SK-MEL-5 (cell line): ENCODE measurements around the gene ULK4. TPM values are rescaled to one million over a fixed set of nuclear protein-coding genes. Genes with fewer than 3 reads are reported as not detected.
A peak's percentile ranks its signal among the peaks of the same experiment; 100 is the strongest.
"Not testable (repeated sequence)": the region's sequence is repeated elsewhere in the genome, so short reads cannot be mapped to it uniquely, and the experiment has no call there.

Experiments used
- DNase-seq: peaks from one replicate; pipeline ENCODE4 v3.0.0-alpha.2; 2016; ENCODE audit warnings: low read depth, low spot score
- in situ Hi-C: cut with HindIII; loops from 2 replicates; pipeline ENCODE4 v1.10.0; 2016; ENCODE audit warnings: low sequenced_read_pairs, high pct_unique_total_duplicates, low pct_unique_long_range_greater_than_20kb
- total RNA-seq: library from RNA; depleted of rRNA; stranded (reverse); fragments of >200 nt; shearing (Covaris generic); gene quantifications from 2 replicates; pipeline ENCODE4 v1.2.3, GENCODE V29; 2014

The ULK4 gene
- total RNA-seq, 1 experiment from 2014 or later: 20.9 TPM

DNA sequence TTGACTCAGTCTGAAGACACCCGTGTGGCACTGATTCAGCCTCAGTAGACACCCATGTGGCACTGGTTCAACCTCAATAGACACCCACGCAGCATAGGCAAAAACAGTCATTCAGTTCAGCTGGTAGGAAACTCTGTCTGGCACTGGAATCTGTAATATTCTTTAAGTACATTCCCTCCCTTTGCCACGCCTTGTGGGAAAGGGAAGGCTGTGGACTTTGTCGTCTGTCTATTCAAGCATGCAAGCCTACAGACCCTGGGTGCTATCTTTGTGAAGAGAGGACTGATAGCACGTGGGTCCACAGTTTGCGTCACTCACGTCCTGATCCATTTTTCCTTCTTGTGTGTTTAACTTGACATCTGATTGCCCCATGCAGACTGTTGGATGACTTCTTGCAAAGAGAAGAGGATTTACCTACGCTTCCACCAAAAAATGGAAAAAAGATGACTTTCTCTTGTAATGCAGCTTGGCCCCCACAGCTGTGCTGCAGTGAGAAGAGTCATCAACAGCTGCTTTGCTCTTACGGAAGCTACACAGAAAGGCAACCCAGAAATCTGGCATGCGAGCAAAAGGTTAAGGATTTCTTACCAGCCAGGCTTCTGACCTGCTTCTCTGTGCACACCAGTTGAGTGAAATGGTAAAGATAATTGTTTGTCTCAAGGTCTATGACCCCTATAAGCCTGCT is 278.1 kb downstream of the ULK4 start:
- in situ Hi-C loops: no loop called here
- peak; percentile 11 for DNase-seq

DNA sequence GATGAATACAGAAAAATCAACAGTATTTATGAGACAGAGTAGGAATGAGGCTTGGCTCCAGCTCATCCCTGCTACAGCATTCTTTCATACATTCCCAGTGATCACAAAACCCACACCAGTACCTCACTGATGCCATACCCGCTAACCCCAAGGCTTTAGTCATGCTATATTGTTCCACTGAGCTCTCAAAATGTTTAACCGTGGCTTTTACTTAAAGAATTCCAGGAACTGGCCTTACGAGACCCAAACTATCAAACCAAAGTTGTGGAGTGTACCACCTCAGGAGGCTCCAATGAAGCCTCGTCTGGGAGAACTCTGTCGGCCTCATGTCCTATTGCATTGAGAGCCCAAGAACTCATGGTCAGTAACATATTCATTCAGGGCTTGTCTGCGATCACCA is 278.9 kb downstream of the ULK4 start:
- in situ Hi-C loops: no loop called here

DNA sequence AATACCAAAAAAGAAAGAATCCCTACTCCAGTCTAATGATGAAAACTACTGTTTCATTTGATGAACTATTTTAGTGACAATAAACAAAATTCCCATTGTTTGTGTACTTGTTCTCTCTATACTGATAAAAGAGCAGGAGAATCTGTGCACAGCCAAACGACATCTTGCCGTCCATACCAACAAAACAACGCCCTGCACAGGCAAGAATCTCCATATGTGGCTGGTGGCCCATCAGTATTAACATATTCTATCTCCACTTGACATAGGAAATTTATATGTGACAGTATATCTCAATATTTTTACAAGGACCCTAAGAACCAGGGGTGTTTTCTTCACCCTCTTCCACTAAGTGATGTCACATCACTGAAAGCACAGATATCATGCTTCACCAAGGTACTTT is 279.5 kb downstream of the ULK4 start:
- in situ Hi-C loops: no loop called here
- no peak for DNase-seq

More for the DNA sequence above, 278.9 kb downstream of the ULK4 start:
- DNase-seq: no peak

DNA sequence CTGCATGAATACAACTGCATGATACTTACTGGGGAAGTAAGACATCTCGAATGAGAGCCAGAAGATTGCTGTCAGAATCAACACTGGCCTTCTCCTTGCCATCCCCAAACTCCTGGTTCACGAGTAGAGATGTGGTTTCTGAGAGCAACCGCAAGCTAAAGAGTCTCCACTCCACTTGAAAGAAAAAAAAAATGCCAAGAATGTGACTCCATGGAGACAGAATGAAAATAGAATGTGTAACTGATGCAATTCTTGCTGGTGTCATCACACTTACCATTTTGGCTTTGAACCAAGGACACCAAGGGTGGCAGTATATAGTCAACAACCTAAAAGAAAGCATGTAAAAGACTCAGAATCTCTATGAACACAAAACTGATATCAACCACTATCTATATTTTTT is 280.4 kb downstream of the ULK4 start:
- peak; percentile 52 for DNase-seq
- in situ Hi-C loops: no loop called here

DNA sequence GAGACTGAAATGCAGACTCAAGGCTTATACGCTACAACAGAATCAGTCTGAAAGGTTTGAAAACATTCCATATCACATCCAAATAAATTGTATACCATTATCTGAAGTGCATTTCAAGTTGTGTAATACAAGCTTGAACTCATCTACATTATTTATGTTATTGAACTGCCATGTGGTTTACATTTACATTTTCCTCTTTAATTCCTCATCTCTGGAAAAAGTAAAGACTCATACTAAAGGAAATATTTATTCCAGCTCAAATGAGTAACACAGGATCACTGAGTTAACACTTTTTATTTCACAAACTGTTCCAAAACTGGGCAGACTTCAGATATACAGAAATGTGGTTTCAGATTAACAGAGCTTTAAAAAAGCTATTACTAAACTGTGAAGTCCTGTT is 282.5 kb downstream of the ULK4 start:
- in situ Hi-C loops: no loop called here
- DNase-seq: no peak

DNA sequence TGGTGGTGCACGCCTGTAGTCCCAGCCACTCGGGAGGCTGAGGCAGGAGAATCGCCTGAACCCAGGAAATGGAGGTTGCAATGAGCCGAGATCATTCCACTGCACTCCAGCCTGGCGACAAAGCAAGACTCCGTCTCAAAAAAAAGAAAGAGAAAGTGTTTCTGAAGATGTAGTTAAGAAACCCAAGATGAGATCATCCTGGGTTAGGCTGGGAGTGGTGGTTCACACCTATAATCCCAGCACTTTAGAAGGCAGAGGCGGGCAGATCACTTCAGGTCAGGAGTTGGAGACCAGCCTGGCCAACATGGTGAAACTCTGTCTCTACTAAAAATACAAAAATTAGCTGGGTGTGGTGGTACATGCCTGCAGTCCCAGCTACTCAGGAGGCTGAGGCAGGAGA is 286.8 kb downstream of the ULK4 start:
- in situ Hi-C loops: not testable (repeated sequence)

DNA sequence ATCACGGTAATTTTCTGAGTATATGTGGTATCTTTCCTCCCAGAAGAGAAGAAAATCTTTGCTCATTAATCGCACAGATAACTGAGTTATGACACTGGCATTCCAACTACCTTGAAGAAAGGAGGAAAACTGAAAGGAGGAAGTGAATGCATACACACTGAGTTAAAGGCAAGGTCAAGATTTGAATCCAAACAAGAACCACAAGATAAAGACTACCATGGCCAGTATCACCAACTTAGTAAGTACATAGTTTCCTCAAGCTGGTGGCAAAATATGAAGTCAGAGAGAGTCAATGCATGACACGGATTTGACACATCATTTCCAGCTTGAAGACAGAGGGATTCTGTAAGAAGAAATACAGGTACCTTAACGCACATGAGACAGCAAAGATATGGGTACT is 287.5 kb downstream of the ULK4 start:
- DNase-seq: no peak
- in situ Hi-C loops: no loop called here

More for the DNA sequence above, 286.8 kb downstream of the ULK4 start:
- DNase-seq: not testable (repeated sequence)

DNA sequence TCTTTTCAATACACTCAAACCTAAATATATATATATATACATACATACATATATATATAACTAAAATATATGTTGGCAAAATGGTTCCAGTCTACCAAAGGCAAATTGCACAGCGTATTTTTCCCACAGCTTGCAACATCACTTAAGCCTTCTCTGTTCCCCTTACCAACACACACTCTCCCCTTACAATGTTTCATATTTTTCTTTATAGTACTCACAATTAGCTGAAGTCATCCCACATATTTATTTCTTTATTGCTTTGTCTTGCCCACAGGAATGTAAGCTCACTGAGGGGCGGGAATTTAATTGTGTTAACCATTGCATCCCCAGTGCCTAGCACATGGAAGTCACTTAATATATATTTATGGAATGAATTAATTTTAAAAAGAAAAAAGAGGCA is 288.3 kb downstream of the ULK4 start:
- in situ Hi-C loops: no loop called here
- DNase-seq: no peak

DNA sequence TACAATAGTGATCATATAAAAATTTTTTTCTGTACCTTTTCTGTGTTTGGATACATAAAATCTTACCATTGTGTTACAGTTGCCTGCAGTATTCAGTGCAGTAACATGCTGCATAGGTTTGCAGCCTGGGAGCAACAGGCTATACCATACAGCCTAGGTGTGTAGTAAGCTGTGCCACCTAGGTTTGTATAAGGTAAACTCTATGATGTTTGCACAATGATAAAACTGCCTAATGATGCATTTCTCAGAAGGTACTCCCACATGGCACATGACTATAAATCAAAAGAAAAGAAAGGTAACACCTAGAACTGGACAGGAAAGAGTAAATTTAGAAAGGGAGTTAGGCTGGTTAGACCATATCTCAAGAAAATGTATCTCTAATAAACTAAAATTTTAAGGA is 293.5 kb downstream of the ULK4 start:
- DNase-seq: no peak
- in situ Hi-C loops: no loop called here

DNA sequence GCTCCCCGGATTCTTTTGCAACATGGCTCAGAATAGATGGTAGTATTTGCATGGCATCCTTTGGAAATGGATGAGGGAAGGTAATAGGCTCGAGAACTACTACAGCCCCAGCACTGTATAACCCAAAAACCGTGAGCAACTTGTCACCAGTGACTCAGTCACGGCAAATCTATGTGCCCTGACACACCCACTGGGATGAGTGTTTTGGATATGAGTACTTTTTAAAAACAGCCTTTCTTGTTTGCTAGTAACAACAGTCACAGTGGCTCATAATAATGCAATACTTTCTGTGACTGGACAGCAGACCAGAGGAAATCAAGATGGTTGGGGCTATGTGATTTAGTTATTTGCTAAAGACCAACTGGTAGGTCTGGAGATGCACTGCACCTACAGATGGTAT is 299.6 kb downstream of the ULK4 start:
- no peak for DNase-seq
- in situ Hi-C loops: no loop called here

DNA sequence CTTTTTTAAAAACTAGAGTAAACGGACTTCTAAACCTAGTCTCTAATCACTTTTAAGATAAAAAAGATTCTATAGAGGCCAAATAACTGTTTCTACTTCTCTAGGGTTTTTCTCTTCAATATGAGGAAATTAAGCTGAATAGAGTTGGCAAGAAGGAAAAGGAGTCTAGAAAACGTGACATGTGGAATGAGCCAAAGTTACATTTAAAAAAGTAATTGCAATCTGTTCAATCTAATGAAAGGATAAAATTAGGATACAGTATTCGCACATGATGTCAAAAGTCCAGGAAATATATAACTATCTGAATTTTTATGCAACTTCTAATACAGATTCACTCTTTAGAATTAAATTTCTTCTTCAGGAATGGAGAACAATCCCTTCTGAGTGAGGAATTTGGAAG is 300.1 kb downstream of the ULK4 start:
- in situ Hi-C loops: no loop called here
- DNase-seq: no peak

DNA sequence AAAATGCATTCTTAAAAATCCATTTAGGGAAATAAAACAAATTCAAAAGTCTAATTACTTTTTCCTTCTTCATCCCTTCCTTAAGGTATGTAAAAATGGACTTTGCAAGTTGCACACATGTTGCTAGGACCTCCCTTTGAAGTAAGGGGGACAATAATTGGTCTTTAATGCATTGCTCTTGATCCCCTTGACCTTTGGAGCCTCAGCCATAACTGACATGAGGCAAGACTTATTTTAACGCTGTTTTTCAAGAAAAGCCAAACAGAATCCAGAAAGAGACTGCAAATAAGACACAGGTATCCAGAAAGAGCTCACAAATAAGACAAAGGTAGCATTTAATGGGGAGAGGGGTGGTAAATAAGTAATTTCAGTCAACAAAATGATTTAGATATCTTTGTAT is 301.4 kb downstream of the ULK4 start:
- no peak for DNase-seq
- in situ Hi-C loops: no loop called here

DNA sequence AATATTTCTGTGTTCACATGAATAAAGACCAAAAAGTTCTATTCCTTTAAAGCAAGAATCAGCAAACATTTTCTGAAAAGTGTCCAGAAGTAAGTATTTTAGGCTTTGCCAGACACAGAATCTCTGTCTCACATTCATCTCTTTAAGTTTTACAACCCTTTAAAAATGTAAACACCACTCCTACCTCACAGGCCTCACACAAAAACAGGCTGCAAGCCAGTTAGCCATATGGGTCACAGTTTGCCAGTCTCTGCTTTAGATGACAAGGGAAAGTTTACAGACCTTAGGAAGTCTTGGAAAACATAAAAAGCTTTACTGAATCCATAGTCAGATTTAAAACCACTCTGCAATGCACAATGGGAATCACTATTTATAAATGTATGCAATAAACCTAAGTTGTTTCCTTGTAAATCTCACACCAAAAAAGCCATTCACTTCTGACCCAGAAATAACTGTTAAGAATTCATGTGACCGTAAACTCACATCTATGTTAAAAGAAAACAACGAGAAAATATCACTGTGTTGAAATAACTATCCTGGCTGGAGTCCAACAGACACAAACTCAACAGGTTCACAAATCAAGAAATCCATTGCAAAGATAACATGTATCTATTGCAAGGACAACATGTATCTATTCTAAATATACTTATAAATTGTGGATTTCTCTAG is 308.2 kb downstream of the ULK4 start:
- in situ Hi-C loops: no loop called here
- DNase-seq: no peak

DNA sequence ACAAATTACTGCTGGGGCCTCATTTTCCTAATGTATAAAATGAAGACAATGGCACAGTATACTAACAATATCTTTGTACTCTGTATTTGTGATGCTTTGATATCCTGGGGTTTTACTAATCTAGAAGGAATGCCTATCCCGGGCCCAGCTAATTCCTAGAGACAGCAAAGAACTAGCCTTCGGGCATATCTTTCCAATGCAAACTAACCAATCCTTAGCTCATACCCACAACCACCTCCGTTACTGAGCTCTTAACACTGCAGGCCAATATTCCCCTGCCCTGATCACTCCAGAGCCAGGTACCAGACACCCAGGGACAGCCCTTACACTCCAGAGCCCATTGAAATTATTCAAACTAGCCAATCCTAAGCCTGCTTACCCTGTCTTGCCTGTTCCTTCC is 309.0 kb downstream of the ULK4 start:
- DNase-seq: peak; percentile 16

DNA sequence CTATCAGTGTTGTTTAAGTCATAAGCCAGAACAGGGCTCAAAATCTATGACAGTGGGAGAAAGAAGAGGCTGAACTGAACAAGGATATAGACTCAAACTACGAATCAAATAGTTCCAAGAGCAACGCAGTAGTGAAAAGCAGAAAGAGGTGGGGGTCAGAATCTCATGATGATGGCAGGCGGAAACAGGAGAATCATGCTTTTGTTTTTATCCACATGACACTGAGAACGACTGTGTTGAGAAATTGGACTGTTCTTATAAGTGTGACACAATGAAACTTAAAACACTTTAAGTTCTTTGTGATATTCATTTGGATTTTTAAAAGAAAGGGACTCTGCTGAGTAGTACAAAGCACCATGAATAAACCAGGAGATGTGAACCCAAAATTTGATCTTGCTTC is 309.4 kb downstream of the ULK4 start:
- DNase-seq: peak; percentile 64
- in situ Hi-C loops: no loop called here

More for the DNA sequence above, 309.0 kb downstream of the ULK4 start:
- in situ Hi-C loops: no loop called here

DNA sequence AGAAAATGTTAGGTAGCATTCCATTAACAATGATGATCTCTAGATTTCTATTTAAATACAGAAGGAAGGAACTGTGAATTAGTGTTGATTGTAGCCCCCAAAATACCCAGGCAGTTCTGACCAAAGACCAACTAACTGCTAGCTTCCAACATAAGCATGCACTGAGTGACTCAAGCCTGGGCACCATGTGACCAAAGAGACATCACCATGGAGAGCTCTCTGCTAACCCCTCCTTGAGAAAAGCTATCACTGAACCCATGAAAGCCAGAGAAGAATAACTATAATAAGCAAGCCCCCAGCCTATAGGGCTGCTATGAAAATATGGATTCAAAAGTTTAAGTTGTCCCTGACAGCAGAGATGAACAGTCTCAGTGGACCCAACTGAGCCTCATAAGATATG is 310.2 kb downstream of the ULK4 start:
- DNase-seq: no peak
- in situ Hi-C loops: no loop called here

DNA sequence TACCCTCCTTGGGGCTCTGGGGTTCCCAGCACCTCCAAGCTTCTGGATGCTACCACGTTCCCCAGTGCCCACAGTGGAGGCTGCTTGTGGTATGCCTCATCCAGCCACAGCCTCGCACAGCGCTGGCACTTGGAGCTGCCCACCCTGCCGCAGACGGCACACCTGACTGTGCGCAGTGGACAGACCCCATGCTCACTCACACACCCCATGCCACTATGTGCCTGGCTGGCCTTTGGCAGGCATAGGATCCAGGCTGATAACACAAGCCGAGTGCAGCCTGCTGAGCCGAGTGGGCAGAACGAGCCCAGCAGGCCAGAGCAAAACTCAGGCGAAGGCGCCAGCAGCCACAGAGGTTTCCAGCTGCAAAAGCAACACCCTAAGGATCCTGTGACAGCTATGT is 311.5 kb downstream of the ULK4 start:
- no peak for DNase-seq
- in situ Hi-C loops: no loop called here

DNA sequence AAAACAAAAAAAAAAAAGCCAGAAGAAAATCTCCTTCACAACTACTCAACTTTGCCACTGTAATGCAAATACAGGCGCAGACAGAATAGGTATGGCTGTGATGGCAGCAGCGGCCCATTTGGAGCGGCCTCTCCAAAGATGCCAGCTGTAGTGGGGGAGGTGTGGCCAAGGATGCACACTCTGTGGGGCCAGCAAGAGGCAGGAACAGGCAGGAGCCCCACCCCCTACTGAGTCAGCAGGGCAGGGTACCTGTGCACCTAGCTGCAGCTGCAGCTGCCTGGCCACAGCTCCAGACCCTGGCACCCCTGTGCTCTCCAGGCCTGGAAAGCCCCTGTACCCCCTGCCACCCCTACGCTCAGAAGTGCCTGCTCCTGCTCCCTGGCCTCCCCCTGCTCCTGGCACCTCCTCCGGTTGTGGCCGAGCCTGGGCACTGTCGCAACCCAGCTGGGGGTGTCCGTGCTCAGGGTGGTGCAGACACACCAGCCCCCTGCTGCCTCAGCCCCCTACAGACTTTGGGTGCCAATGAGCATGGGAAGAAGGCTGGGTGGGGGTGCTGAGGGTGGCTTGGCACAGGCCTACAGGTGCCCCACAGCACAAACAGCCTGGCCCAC is 312.7 kb downstream of the ULK4 start:
- in situ Hi-C loops: no loop called here
- no peak for DNase-seq

DNA sequence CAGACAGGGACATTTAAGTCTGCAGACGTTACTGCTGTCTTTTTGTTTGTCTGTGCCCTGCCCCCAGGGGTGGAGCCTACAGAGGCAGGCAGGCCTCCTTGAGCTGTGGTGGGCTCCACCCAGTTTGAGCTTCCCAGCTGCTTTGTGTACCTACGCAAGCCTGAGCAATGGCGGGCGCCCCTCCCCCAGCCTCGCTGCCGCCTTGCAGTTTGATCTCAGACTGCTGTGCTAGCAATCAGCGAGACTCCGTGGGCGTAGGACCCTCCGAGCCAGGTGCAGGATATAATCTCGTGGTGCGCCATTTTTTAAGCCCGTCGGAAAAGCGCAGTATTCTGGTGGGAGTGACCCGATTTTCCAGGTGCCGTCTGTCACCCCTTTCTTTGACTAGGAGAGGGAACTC is 314.2 kb downstream of the ULK4 start:
- in situ Hi-C loops, DNase-seq: not testable (repeated sequence)
